GM18505 (cell line): ENCODE results near the gene ARIH2.
A peak's percentile ranks its signal among the peaks of the same experiment; 100 is the strongest.

Experiments used
- ATAC-seq: cut with Tn5 transposase; IDR thresholded peaks from one replicate; pipeline ENCODE4 v1.9.1; 2021; ENCODE audit not compliant: unreplicated experiment
- POLR2A ChIP-seq: IDR thresholded peaks from 4 replicates; pipeline ENCODE4 v1.6.1; 2011; ENCODE audit warnings: borderline replicate concordance; ENCODE audit not compliant: insufficient read depth, insufficient read length; ENCODE audit errors: extremely low read depth

ARIH2 gene

DNA sequence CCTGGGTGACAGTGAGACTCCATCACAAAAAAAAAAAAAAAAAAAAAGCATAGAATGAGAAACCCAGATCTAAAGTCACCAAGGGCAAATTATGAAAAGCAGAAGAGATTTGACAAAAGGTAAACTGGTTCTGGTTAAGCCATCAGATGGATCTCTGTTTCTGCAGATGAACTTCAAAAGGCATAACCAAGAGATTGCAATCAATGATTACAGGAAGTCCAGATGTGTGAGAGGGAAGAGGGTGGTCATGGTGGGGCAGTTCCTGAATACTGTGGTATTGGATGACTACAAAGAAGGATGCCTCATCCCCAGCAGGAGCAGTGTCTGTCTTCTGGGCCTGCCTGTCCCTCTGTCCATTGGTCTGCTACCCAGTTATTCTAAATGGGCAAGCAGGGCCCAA lies 75.2 kb downstream of the ARIH2 start:
- ATAC-seq = no peak

DNA sequence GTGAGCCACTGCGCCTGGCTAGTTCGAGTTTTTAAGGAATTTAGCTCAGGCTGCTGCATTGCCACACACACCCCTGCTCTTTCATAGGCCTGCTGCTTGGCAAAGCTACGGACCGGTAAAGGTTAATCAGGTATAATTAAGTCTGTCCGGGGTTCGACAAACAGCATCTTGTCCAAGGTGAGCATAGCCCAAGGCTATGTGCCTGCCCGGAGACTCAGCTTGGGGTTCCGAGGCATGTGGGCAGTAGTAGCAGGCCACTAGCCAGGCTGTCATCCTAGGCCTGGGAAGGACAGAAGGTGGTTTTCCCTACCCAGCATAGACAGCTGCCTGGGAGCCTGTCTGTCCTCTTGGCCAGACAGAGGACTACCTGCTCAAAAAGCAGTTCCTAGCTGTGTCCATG lies 78.0 kb downstream of the ARIH2 start:
- no peak for TF ChIP-seq POLR2A
- ATAC-seq = no peak

More for the DNA sequence above, 75.2 kb downstream of the ARIH2 start:
- no peak for TF ChIP-seq POLR2A

DNA sequence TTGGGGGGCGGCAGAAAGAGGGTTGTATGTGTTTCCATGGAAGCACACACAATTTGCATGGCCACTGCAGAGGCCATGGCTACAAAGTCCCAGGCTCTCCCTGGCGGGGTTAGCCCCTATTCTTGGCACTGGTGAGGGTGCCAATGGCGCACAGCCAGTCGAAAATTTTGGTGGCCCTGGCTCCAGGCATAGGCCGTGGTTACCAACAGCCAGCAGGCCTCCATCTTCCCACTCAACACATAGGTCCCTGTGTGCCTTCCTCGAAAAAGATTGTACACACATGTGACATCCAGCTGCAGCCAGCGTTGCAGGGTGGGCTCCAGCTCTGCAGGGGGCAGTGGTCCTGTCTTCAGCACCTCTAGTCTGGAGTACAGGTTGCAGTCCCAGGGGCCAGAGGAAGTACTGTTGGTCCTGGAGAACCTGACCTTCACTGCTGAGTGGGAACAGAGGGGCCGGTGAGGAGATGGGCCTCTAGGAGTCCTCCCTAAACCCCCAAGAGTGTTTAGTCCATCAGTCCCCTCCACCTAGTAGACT lies 78.5 kb downstream of the ARIH2 start:
- ATAC-seq = no peak
- TF ChIP-seq POLR2A = no peak

DNA sequence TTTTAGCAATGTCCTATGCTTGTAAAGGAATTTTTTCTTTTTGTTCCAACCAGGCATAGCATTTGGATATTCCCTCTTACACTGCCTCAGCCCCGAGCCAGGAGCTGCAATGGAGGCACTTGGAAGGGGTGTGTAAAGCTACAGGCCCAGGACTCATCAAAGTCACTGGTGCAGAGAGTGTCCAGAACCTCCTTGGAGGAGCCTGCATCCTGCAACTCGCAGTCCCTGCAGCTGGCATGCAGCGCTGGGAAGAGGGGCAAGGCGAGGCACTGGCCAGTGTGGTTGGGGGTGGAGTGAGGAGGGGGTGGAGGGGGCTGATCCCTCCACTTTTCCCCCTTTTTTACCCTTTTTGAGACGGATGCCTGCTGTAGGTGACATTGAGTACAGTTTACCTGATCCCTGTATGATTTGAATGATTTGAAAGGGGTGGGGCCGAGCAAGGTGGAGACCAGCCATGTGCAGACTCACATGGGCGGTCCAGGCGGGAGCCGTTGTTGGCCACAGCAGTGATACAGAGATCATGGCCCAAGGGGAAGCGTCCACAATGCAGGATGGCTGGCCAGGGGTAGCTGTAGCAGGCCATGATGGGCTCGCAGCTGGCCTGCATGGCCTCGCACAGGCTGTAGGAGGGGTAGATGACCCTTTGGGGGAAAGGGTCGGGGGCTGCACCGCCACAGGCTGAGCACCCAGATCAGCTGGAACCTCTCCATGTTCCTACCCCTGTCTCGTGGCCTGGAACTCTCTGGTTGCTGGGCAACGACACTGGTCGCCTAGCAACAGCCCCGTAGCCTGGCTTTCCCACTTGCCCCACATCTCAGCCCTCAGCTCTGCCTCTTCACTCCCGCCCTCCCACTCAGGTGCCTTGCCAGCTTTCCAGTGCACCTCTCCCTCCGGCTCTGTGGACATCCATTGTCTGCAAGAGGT lies 79.3 kb downstream of the ARIH2 start:
- no peak for TF ChIP-seq POLR2A
- no peak for ATAC-seq

DNA sequence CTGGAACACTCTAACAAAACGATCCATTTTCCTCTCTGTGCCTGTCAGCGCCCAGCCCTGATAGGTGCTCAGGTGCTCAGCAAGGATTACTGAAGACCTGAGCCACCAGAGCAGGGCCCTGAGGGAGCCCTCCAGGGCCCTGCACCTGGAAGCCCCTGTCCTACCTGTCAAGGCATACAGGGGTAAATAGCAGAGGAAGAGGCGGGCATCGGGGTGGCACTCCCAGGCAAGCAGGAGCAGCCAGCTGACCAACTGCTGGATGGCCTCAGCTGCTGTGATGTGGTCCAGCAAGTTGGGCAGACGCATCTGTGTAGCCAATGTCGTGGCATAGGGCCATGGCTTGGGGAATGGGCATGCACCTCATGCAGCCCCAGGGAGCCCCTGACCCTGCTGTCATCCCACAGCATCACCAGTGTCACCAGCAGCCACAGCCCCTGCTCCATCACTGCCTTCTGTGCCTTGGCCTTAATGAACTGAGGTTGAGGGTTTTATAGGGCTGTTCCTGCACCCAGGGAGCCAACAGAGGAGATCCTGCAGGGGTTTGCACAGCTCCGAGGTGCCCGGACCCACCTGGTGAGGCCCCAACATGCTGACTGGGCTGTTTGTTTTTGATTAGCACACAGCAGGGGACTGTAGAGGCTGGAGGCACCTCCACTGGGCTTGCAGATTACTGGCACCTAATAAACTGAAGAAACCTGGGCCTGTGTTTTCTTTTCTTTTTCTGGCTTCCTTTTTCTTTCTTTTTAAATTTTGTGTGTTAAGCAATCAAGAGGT lies 80.6 kb downstream of the ARIH2 start:
- ATAC-seq = no peak
- TF ChIP-seq POLR2A = no peak

DNA sequence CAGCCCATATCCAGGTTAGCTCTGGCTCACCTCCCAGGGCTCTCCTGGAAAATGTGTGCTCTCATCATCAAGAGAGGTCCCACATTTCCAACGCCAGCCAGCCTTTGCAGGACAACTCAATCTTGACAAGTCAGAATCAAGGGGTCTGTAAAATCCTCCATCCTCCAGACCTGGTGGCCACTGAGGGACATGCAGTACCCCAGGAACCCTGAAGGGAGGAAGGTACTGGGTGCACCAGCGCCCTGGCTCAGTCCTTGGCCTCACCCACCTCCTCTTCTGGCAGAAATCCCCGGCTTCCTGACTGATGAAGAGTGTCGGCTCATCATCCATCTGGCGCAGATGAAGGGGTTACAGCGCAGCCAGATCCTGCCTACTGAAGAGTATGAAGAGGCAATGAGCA lies 82.5 kb downstream of the ARIH2 start:
- TF ChIP-seq POLR2A = no peak
- no peak for ATAC-seq

DNA sequence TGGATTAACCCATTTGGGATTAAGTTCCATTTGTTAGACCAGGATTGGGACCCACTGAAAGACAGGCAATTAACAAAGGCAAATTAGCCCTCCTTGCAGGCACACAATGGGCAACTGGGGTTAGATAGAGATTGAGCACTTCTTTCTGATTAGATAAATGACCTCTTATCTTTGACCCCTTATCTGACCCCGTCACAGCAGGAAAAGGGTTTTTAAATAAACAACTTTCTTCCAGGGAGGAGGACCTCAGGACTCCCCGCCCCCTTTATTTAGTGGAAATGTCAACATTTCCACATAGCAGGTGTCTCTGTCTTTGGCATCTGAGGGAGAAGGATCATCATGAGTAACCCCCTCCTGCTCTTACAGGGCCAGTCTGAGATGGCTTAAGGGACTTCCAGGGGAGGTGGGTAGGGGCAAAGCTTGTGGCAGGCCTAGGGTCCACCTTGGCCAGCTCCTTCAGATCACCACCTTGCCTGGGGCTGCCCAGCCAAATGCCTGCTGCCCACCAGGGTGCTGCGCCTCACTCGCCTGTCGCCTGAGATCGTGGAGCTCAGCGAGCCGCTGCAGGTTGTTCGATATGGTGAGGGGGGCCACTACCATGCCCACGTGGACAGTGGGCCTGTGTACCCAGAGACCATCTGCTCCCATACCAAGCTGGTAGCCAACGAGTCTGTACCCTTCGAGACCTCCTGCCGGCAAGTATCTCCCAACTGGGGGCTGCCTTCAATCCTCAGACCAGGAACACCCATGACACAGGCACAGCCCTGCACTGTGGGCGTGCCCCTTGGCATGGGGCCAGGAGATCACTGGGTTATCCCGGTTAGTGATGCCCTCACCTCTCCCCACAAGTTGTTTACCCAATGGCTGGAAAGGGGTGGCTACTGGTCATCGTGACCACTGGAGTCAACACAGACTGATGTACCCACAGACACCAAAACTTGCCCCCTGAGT lies 86.0 kb downstream of the ARIH2 start:
- TF ChIP-seq POLR2A = no peak
- no peak for ATAC-seq

DNA sequence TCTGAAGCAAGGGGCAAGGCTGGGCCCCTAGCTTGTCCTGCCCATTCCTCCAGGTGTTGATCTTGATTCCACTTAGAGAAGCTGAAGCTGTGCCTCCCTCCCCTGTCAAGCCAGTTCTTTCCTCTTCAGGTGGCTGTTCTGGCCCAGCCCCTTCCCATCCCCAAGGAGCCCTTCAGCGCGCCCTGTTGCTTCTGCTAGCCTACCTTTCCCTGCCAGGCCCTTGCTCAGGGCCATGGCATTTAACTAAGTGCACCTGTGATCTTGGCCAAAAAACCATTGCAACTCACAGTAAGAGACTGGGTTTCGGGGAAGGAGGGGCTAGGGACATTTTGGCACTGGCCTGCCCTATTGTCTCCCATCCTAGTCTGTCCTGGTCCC lies 86.7 kb downstream of the ARIH2 start:
- no peak for TF ChIP-seq POLR2A
- no peak for ATAC-seq

DNA sequence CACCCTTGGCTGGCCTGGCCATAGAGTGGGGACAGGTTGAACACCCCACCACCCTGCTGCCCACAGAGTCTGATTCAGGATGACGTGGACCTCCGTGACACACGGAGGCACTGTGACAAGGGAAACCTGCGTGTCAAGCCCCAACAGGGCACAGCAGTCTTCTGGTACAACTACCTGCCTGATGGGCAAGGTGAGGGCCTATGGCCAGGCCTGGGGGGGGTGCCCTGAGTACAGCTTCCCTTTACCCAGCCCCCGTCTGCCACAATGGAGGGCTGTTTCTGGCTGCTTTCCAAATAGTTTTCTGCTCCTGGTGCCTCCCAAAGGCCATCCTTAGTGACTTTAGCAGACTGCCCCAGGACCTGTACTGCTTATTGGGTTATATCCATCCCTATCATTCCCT lies 87.4 kb downstream of the ARIH2 start:
- no peak for TF ChIP-seq POLR2A
- ATAC-seq = no peak

DNA sequence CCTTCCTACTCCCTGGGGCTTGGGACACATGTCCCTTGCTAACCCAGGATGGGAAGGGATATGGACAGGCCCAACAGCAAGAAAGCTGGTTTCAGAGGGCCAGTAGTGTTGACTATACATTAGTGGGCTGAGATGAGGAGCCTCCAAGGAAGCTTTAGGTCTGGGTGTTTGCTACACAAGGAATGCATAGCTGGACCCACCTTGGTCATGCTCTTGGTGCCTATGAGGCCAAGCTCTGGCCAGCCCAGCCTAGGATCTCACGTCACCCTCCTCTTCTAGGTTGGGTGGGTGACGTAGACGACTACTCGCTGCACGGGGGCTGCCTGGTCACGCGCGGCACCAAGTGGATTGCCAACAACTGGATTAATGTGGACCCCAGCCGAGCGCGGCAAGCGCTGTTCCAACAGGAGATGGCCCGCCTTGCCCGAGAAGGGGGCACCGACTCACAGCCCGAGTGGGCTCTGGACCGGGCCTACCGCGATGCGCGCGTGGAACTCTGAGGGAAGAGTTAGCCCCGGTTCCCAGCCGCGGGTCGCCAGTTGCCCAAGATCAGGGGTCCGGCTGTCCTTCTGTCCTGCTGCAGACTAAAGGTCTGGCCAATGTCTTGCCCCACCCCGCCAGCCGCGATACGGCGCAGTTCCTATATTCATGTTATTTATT lies 87.9 kb downstream of the ARIH2 start:
- no peak for TF ChIP-seq POLR2A
- ATAC-seq = peak; percentile 2

DNA sequence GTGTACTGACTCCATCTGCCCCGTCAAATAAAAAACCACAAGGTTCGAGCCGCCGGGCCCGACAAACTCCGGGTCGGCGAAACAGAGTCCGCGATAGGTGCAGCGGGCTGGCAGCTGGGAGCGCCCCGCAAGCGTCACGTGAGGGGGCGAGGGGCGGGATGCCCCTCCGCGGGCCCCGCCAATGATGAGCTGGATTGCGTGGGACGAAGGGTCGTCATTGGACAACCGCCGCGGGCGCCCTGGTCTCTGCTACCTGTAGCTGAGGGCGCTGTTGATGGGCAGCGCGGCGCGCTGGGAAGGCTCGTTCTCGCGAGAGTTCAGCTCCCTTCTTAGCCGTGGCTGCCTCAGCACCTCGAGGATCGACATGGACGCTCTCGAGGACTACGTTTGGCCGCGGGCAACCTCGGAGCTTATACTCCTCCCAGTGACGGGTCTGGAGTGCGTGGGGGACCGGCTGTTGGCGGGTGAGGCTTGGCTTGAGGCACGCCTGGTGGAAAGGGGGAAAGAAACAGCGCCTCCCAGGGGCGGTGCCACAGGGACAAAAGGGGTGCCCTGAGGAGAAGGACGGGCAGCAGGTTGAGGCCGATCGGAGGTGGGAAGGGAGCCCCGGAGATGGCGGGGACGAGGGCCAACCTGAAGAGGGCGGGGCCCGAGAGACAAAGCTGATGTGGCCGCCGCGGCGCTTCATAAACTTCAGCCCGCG lies 88.6 kb downstream of the ARIH2 start, which contains the start of gene WDR6:
WDR6 (plus strand) TSS at position 324 of the 703 bp plus-strand sequence; CDS start at position 365, 41 bp downstream.
- TF ChIP-seq POLR2A = peak; percentile 94

More for the DNA sequence above, 88.6 kb downstream of the ARIH2 start, which contains the start of gene WDR6:
- peak; percentile 84 for ATAC-seq
